Amniotic stem cell (primary cell): ENCODE measurements around the gene CRYGC.

ENCODE experiments used
- DNase-seq: peaks from one replicate; lab custom pipeline; 2025; lab: John Stamatoyannopoulos, UW

Gene CRYGC

GRCh38 chr2:208093128-208093527 is 36.5 kb downstream of the CRYGC start:
- no peak for DNase-seq

GRCh38 chr2:208092093-208092832 is 37.4 kb downstream of the CRYGC start:
- no peak for DNase-seq

DNA sequence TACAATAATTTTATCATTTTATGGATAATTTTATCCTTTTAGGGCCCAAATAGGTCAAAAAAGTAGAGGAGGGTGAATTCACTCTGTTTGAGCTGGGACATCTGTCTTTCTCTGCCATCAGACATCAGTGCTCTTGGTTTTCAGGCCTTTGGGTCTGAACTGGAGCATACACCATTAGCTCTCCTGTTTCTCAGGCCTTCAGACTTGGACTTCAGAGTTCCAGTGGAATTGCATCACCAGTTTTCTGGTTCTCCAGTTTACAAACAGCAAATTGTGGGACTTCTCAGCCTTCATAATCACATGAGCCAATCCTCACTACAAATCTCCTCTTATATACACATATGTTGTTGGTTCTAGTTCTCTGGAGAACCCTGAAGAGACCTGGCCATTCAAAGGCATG is 39.2 kb downstream of the CRYGC start:
- DNase-seq = no peak

- DNase-seq = no peak
Observed at GRCh38 chr2:208086029-208086428, 43.6 kb downstream of the CRYGC start.

- DNase-seq = no peak
Observed at GRCh38 chr2:208083807-208084206, 45.8 kb downstream of the CRYGC start.
